Measurements from ENCODE around the gene PCDHGA11. TPM values are rescaled to one million over a fixed set of nuclear protein-coding genes. Genes with fewer than 3 reads are reported as not detected.
A peak's percentile ranks its signal among the peaks of the same experiment; 100 is the strongest.
"Not testable (repeated sequence)": the region's sequence is repeated elsewhere in the genome, so short reads cannot be mapped to it uniquely, and the experiment has no call there.

PCDHGA11 gene
- total RNA-seq, 1 donor from 2014 or later, result 6.6 TPM

- intact Hi-C loops (cut with DNase I), result no loop called here
- H3K9me3 ChIP-seq, result peaks cover 64% of the 10 kb centered on the region
- TF ChIP-seq CTCF (IDR thresholded peaks at IDR 0.05) (no peak), POLR2AphosphoS5 (IDR thresholded peaks at IDR 0.05; ENCODE audit: insufficient read depth in 1 of 2, low read depth in 1 of 2) (no peak), POLR2A (IDR thresholded peaks at IDR 0.05) (no peak)
Observed at GRCh38 chr5:141382469-141383294, 38.2 kb upstream of the PCDHGA11 start, which contains the start of gene PCDHGA7. Gene PCDHGA7 (plus strand): TSS chr5:141382742. CDS start chr5:141382900, 158 bp downstream.

GRCh38 chr5:141383345-141383744 lies 37.5 kb upstream of the PCDHGA11 start:
- no peaks in the 10 kb centered on the region for H3K27me3 ChIP-seq
- H3K4me1 ChIP-seq, result no peaks in the 10 kb centered on the region
- intact Hi-C loops (cut with DNase I), result no loop called here
- no peak for TF ChIP-seq CTCF (IDR thresholded peaks at IDR 0.05)
- no peak for TF ChIP-seq POLR2AphosphoS5 (IDR thresholded peaks at IDR 0.05; ENCODE audit: insufficient read depth in 1 of 2, low read depth in 1 of 2)
- no peak for TF ChIP-seq POLR2A (IDR thresholded peaks at IDR 0.05)
- no peak overlapping the region for H3K27ac ChIP-seq
- no peak for DNase-seq (ENCODE audit: extremely low spot score in 2 of 2)
- peaks cover 0 to 6% of the 10 kb centered on the region in 2 donors for H3K36me3 ChIP-seq
- H3K9me3 ChIP-seq, result peaks cover 60% of the 10 kb centered on the region
- no peak overlapping the region for H3K4me3 ChIP-seq

More at GRCh38 chr5:141382469-141383294, 38.2 kb upstream of the PCDHGA11 start, which contains the start of gene PCDHGA7:
- no peak for DNase-seq (ENCODE audit: extremely low spot score in 2 of 2)
- H3K36me3 ChIP-seq, result peaks cover 0 to 6% of the 10 kb centered on the region in 2 donors
- no peak within 1 kb of the TSS for H3K27ac ChIP-seq
- peak within 1 kb of the TSS in 1 of 2 donors; percentile 19 for H3K4me3 ChIP-seq
- no peaks in the 10 kb centered on the region for H3K4me1 ChIP-seq
- no peaks in the 10 kb centered on the region for H3K27me3 ChIP-seq

DNA sequence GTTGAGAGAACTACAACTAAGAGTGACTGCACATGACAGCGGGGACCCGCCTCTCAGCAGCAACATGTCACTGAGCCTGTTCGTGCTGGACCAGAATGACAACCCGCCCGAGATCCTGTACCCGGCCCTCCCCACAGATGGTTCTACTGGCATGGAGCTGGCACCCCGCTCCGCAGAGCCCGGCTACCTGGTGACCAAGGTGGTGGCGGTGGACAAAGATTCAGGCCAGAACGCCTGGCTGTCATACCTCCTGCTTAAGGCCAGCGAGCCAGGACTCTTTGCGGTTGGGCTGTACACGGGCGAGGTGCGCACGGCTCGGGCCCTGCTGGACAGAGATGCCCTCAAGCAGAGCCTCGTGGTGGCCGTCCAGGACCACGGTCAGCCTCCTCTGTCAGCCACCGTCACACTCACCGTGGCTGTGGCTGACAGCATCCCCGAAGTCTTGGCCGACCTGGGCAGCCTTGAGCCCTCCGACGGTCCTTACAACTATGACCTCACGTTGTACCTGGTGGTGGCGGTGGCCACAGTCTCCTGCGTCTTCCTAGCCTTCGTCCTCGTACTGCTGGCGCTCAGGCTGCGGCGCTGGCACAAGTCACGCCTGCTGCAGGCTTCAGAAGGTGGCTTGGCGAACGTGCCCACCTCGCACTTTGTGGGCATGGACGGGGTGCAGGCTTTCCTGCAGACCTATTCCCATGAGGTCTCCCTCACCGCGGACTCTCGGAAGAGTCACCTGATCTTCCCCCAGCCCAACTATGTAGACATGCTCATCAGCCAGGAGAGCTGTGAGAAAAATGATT lies 36.2 kb upstream of the PCDHGA11 start:
- H3K9me3 ChIP-seq, result peaks cover 61% of the 10 kb centered on the region
- intact Hi-C loops (cut with DNase I), result no loop called here
- DNase-seq (ENCODE audit: extremely low spot score in 2 of 2), result no peak
- H3K27me3 ChIP-seq, result no peaks in the 10 kb centered on the region
- H3K4me3 ChIP-seq, result peak overlapping the region in 1 of 2 donors; percentile 10
- no peak overlapping the region for H3K27ac ChIP-seq
- H3K36me3 ChIP-seq, result peaks cover 0 to 6% of the 10 kb centered on the region in 2 donors
- TF ChIP-seq POLR2A (IDR thresholded peaks at IDR 0.05) (no peak), CTCF (IDR thresholded peaks at IDR 0.05) (no peak)
- no peaks in the 10 kb centered on the region for H3K4me1 ChIP-seq

DNA sequence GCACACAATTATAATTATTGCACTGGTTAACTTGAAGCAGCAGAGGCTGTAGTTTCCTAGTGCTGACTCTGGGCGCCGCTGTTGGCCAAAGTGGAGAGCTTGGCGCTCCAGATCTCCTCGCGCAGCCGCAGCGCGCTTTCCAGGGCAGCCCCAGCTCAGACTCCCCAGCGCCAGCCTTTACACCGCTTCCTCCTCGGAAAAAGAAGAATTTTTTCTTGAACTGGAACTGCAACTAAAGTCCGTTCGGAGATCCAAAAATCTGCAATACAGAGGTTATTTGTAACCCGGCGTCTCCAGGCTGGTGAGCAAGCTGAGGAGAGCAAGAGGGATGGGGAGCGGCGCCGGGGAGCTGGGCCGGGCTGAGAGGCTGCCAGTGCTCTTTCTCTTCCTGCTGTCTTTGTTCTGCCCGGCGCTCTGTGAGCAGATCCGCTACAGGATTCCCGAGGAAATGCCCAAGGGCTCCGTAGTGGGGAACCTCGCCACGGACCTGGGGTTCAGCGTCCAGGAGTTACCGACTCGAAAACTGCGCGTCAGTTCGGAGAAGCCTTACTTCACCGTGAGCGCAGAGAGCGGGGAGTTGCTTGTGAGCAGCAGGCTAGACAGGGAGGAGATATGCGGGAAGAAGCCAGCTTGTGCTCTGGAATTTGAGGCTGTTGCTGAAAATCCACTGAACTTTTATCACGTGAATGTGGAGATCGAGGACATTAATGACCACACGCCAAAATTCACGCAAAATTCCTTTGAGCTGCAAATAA lies 33.1 kb upstream of the PCDHGA11 start, which contains the start of gene PCDHGB4:
Gene PCDHGB4 (plus strand): TSS at position 142 of the 755 bp plus-strand sequence. CDS start 187 bp downstream, at position 329.
- H3K36me3 ChIP-seq; H3K27me3 ChIP-seq; H3K4me1 ChIP-seq; H3K4me3 ChIP-seq; H3K27ac ChIP-seq; DNase-seq (ENCODE audit: extremely low spot score in 2 of 2); intact Hi-C loops (cut with DNase I): not testable (repeated sequence)
- peaks cover 69% of the 10 kb centered on the region for H3K9me3 ChIP-seq

DNA sequence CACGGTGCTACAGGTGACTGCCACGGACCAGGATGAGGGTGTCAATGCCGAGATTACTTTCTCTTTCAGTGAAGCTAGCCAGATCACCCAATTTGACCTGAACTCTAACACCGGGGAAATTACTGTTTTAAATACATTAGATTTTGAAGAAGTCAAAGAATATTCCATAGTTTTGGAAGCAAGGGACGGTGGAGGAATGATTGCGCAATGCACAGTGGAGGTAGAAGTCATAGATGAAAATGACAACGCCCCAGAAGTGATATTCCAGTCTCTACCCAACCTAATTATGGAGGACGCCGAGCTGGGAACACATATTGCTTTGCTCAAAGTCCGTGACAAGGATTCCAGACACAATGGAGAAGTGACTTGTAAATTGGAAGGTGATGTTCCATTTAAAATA lies 32.2 kb upstream of the PCDHGA11 start:
- Histone ChIP-seq H3K36me3 (peaks cover 0 to 9% of the 10 kb centered on the region in 2 donors), H3K9me3 (peaks cover 69% of the 10 kb centered on the region), H3K27ac (no peak overlapping the region), H3K27me3 (no peaks in the 10 kb centered on the region), H3K4me1 (no peaks in the 10 kb centered on the region), H3K4me3 (no peak overlapping the region)
- TF ChIP-seq POLR2AphosphoS5 (IDR thresholded peaks at IDR 0.05; ENCODE audit: insufficient read depth in 1 of 2, low read depth in 1 of 2), result no peak
- no peak for TF ChIP-seq CTCF (IDR thresholded peaks at IDR 0.05)
- no peak for TF ChIP-seq POLR2A (IDR thresholded peaks at IDR 0.05)
- intact Hi-C loops (cut with DNase I), result no loop called here
- DNase-seq (ENCODE audit: extremely low spot score in 2 of 2), result no peak
